ENCODE data around the gene VPREB3.
"Not testable (repeated sequence)": the region's sequence is repeated elsewhere in the genome, so short reads cannot be mapped to it uniquely, and the experiment has no call there.

VPREB3 gene

GRCh38 chr22:23742505-23743264 is 11.5 kb downstream of the VPREB3 start:
- DNase-seq (ENCODE audit: low spot score) = no peak

- DNase-seq (ENCODE audit: low spot score) = no peak
Measured at GRCh38 chr22:23737696-23738095, 16.5 kb downstream of the VPREB3 start.

- DNase-seq (ENCODE audit: low spot score) = not testable (repeated sequence)
Measured at GRCh38 chr22:23728108-23728507, 26.1 kb downstream of the VPREB3 start.

- no peak for DNase-seq (ENCODE audit: low spot score)
Measured at GRCh38 chr22:23722724-23723123, 31.5 kb downstream of the VPREB3 start.

GRCh38 chr22:23722160-23722559 is 32.1 kb downstream of the VPREB3 start:
- DNase-seq (ENCODE audit: low spot score) = no peak

GRCh38 chr22:23720855-23721254 is 33.4 kb downstream of the VPREB3 start:
- DNase-seq (ENCODE audit: low spot score) = no peak

GRCh38 chr22:23718371-23719165 is 35.7 kb downstream of the VPREB3 start:
- no peak for DNase-seq (ENCODE audit: low spot score)

- peak; percentile 87 for DNase-seq (ENCODE audit: low spot score)
Measured at GRCh38 chr22:23716811-23717801, 37.1 kb downstream of the VPREB3 start.

- DNase-seq (ENCODE audit: low spot score) = peak; percentile 43
Measured at GRCh38 chr22:23715806-23716375, 38.3 kb downstream of the VPREB3 start.

GRCh38 chr22:23714596-23715578 is 39.3 kb downstream of the VPREB3 start:
- no peak for DNase-seq (ENCODE audit: low spot score)

- no peak for DNase-seq (ENCODE audit: low spot score)
Measured at GRCh38 chr22:23713696-23714595, 40.3 kb downstream of the VPREB3 start.

- DNase-seq (ENCODE audit: low spot score) = no peak
Measured at GRCh38 chr22:23712256-23712655, 42.0 kb downstream of the VPREB3 start.

- DNase-seq (ENCODE audit: low spot score) = no peak
Measured at GRCh38 chr22:23709107-23709506, 45.1 kb downstream of the VPREB3 start.

GRCh38 chr22:23708270-23708669 is 46.0 kb downstream of the VPREB3 start:
- no peak for DNase-seq (ENCODE audit: low spot score)

- DNase-seq (ENCODE audit: low spot score) = no peak
Measured at GRCh38 chr22:23705358-23705757, 48.9 kb downstream of the VPREB3 start.

- no peak for DNase-seq (ENCODE audit: low spot score)
Measured at GRCh38 chr22:23704829-23705228, 49.4 kb downstream of the VPREB3 start.

- DNase-seq (ENCODE audit: low spot score) = no peak
Measured at GRCh38 chr22:23704062-23704461, 50.2 kb downstream of the VPREB3 start.
